K562 (cell line): ENCODE results near the gene PA2G4. TPM values are rescaled to one million over a fixed set of nuclear protein-coding genes. Genes with fewer than 3 reads are reported as not detected.

ENCODE experiments used
- CBX1 ChIP-seq: sonication (generic); IDR thresholded peaks from 2 replicates; pipeline ENCODE4 v1.6.1; 2016; ENCODE audit warnings: antibody characterized with exemption, low read depth, mild to moderate bottlenecking
- CHCHD3 ChIP-seq: fragments of 250-450 bp; sonication (Bioruptor Pico); IDR thresholded peaks from 2 replicates; pipeline ENCODE4 v2.1.2; 2022; ENCODE audit warnings: mild to moderate bottlenecking
- HDAC6 ChIP-seq: IDR thresholded peaks from 2 replicates; pipeline ENCODE4 v1.6.1; 2012; ENCODE audit warnings: low read depth, mild to moderate bottlenecking, control low read depth, inconsistent platforms, low read length, moderate library complexity
- KLF6 ChIP-seq: fragments of 250-450 bp; sonication (Bioruptor Pico); IDR thresholded peaks from 2 replicates; pipeline ENCODE4 v1.4.0; 2020; ENCODE audit warnings: mild to moderate bottlenecking, moderate library complexity, borderline replicate concordance
- RAD21 ChIP-seq, 2 experiments: fragments of 250-450 bp in 1 of 2; fragments of 450-650 bp in 1 of 2; sonication (Bioruptor Pico) in 1 of 2; formaldehyde crosslinking in 1 of 2; IDR thresholded peaks in 1 of 2; conservative IDR thresholded peaks in 1 of 2; 2 replicates each; pipeline versions ENCODE4 v1.4.0 to v1.8.0; 2020 to 2022; ENCODE audit warnings: mild to moderate bottlenecking in 2 of 2, moderate library complexity in 1 of 2
- SMC3 ChIP-seq: conservative IDR thresholded peaks from 2 replicates; pipeline ENCODE4 v1.6.1; 2011; ENCODE audit warnings: low read depth, low read length, improper control_type of control experiment; ENCODE audit not compliant: insufficient read depth
- ZNF354B ChIP-seq: fragments of 250-450 bp; sonication (Bioruptor Pico); IDR thresholded peaks from 2 replicates; pipeline ENCODE4 v1.4.0; 2020
- polyA plus RNA-seq, 8 experiments: library from polyadenylated mRNA; depleted of rRNA in 4 of 8; stranded (reverse) in 5 of 8; unstranded in 3 of 8; fragments of >200 nt; fragmentation: Nextera tagmentation in 2 of 8; fragmentation: Illumina TruSeq in 1 of 8; extraction: Ambion mirVana in 2 of 8; extraction: Trizol in 1 of 8; gene quantifications; 2 replicates each; pipeline versions ENCODE4 v1.2.1 to v1.2.3, GENCODE V29; 2011 to 2014; ENCODE audit warnings: inconsistent platforms in 1 of 8, missing spikeins in 1 of 8
- total RNA-seq, 7 experiments: library from RNA; depleted of rRNA in 6 of 7; stranded (reverse); fragments of >200 nt in 6 of 7; fragmentation: Illumina TruSeq in 2 of 7; extraction: Trizol in 2 of 7; gene quantifications; 2 replicates each; pipeline versions ENCODE4 v1.2.1 to v1.2.3, GENCODE V29; 2011 to 2021; ENCODE audit warnings: low replicate concordance in 1 of 7
- TF ChIP-seq, protein P1 (sequence below): fragments of 450-650 bp; formaldehyde crosslinking; IDR thresholded peaks from 2 replicates; pipeline ENCODE4 v1.4.0; 2022; ENCODE audit warnings: missing genetic modification characterization
- TF ChIP-seq, protein P2 (sequence below): fragments of 200-400 bp; formaldehyde crosslinking; IDR thresholded peaks from 2 replicates; pipeline ENCODE4 v1.6.1; 2017; ENCODE audit warnings: mild to moderate bottlenecking, low read depth, low read length, moderate library complexity
- TF ChIP-seq, protein P3 (sequence below): sonication (generic); formaldehyde crosslinking; IDR thresholded peaks from 2 replicates; pipeline ENCODE4 v1.8.0; 2022; ENCODE audit warnings: mild to moderate bottlenecking, missing genetic modification reagents, borderline replicate concordance
- TF ChIP-seq, protein P4 (sequence below): fragments of 450-650 bp; IDR thresholded peaks from 2 replicates; pipeline ENCODE4 v1.6.1; 2016; ENCODE audit warnings: antibody characterized with exemption
- TF ChIP-seq, protein P5 (sequence below): IDR thresholded peaks from 2 replicates; pipeline ENCODE4 v1.6.1; 2011; ENCODE audit warnings: borderline replicate concordance, low read depth, mild to moderate bottlenecking, moderate library complexity, low read length; ENCODE audit not compliant: insufficient read depth, poor library complexity, severe bottlenecking
- TF ChIP-seq, protein P6 (sequence below): fragments of 250-450 bp; sonication (Bioruptor Pico); IDR thresholded peaks from 2 replicates; pipeline ENCODE4 v1.6.1; 2021; ENCODE audit warnings: mild to moderate bottlenecking
- TF ChIP-seq, protein P7 (sequence below): sonication (generic); formaldehyde crosslinking; IDR thresholded peaks from 2 replicates; pipeline ENCODE4 v1.8.0; 2023; ENCODE audit warnings: mild to moderate bottlenecking, missing genetic modification reagents

The PA2G4 gene
- total and polyA plus RNA-seq, 9 of the 15 experiments (the other 6 are each of a cell fraction or from before 2014, with no cell fraction given) = 230 to 925 (median 638) TPM

DNA sequence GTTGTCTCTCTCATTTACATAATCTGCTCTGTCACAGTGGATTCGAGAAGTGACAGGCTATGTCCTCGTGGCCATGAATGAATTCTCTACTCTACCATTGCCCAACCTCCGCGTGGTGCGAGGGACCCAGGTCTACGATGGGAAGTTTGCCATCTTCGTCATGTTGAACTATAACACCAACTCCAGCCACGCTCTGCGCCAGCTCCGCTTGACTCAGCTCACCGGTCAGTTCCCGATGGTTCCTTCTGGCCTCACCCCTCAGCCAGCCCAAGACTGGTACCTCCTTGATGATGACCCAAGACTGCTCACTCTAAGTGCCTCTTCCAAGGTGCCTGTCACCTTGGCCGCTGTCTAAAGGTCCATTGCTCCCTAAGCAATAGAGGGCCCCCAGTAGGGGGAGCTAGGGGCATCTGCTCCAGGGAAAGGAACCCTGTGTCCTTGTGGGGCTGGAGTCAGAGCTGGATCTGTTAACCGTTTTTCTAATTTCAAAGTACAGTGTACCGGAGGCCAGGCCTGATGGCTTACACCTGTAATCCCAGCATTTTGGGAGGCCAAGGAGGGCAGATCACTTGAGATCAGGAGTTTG is 19.3 kb upstream of the PA2G4 start (continued):
- TF ChIP-seq HDAC6 (no peak), CHCHD3 (CRISPR knock-in tag) (no peak), CBX1 (no peak), ZNF354B (no peak), KLF6 (CRISPR knock-in tag) (no peak), SMC3 (peak; percentile 25; the same call in 1 of the 2 replicates), RAD21 (CRISPR knock-in tag; conservative IDR thresholded peaks at IDR 0.05 in 1 of 2, IDR thresholded peaks at IDR 0.05 in 1 of 2) (peak in 1 of 2 experiments; percentile 58; a peak in 3 of 4 replicates)
- TF ChIP-seq, protein P1, sequence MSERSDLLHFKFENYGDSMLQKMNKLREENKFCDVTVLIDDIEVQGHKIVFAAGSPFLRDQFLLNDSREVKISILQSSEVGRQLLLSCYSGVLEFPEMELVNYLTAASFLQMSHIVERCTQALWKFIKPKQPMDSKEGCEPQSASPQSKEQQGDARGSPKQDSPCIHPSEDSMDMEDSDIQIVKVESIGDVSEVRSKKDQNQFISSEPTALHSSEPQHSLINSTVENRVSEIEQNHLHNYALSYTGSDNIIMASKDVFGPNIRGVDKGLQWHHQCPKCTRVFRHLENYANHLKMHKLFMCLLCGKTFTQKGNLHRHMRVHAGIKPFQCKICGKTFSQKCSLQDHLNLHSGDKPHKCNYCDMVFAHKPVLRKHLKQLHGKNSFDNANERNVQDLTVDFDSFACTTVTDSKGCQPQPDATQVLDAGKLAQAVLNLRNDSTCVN = no peak
- TF ChIP-seq, protein P2, sequence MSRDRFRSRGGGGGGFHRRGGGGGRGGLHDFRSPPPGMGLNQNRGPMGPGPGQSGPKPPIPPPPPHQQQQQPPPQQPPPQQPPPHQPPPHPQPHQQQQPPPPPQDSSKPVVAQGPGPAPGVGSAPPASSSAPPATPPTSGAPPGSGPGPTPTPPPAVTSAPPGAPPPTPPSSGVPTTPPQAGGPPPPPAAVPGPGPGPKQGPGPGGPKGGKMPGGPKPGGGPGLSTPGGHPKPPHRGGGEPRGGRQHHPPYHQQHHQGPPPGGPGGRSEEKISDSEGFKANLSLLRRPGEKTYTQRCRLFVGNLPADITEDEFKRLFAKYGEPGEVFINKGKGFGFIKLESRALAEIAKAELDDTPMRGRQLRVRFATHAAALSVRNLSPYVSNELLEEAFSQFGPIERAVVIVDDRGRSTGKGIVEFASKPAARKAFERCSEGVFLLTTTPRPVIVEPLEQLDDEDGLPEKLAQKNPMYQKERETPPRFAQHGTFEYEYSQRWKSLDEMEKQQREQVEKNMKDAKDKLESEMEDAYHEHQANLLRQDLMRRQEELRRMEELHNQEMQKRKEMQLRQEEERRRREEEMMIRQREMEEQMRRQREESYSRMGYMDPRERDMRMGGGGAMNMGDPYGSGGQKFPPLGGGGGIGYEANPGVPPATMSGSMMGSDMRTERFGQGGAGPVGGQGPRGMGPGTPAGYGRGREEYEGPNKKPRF = no peak
- TF ChIP-seq, protein P3, sequence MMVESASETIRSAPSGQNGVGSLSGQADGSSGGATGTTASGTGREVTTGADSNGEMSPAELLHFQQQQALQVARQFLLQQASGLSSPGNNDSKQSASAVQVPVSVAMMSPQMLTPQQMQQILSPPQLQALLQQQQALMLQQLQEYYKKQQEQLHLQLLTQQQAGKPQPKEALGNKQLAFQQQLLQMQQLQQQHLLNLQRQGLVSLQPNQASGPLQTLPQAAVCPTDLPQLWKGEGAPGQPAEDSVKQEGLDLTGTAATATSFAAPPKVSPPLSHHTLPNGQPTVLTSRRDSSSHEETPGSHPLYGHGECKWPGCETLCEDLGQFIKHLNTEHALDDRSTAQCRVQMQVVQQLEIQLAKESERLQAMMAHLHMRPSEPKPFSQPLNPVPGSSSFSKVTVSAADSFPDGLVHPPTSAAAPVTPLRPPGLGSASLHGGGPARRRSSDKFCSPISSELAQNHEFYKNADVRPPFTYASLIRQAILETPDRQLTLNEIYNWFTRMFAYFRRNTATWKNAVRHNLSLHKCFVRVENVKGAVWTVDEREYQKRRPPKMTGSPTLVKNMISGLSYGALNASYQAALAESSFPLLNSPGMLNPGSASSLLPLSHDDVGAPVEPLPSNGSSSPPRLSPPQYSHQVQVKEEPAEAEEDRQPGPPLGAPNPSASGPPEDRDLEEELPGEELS (CRISPR knock-in tag) = no peak
- TF ChIP-seq, protein P4, sequence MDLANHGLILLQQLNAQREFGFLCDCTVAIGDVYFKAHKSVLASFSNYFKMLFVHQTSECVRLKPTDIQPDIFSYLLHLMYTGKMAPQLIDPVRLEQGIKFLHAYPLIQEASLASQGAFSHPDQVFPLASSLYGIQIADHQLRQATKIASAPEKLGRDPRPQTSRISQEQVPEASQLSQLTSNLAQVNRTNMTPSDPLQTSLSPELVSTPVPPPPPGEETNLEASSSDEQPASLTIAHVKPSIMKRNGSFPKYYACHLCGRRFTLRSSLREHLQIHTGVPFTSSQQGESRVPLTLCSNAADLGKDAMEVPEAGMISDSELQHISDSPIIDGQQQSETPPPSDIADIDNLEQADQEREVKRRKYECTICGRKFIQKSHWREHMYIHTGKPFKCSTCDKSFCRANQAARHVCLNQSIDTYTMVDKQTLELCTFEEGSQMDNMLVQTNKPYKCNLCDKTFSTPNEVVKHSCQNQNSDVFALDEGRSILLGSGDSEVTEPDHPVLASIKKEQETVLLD = no peak
- TF ChIP-seq, protein P5, sequence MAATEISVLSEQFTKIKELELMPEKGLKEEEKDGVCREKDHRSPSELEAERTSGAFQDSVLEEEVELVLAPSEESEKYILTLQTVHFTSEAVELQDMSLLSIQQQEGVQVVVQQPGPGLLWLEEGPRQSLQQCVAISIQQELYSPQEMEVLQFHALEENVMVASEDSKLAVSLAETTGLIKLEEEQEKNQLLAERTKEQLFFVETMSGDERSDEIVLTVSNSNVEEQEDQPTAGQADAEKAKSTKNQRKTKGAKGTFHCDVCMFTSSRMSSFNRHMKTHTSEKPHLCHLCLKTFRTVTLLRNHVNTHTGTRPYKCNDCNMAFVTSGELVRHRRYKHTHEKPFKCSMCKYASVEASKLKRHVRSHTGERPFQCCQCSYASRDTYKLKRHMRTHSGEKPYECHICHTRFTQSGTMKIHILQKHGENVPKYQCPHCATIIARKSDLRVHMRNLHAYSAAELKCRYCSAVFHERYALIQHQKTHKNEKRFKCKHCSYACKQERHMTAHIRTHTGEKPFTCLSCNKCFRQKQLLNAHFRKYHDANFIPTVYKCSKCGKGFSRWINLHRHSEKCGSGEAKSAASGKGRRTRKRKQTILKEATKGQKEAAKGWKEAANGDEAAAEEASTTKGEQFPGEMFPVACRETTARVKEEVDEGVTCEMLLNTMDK = peak; percentile 84
- TF ChIP-seq, protein P6, sequence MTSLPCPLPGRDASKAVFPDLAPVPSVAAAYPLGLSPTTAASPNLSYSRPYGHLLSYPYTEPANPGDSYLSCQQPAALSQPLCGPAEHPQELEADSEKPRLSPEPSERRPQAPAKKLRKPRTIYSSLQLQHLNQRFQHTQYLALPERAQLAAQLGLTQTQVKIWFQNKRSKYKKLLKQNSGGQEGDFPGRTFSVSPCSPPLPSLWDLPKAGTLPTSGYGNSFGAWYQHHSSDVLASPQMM (CRISPR knock-in tag) = no peak
- TF ChIP-seq, protein P7, sequence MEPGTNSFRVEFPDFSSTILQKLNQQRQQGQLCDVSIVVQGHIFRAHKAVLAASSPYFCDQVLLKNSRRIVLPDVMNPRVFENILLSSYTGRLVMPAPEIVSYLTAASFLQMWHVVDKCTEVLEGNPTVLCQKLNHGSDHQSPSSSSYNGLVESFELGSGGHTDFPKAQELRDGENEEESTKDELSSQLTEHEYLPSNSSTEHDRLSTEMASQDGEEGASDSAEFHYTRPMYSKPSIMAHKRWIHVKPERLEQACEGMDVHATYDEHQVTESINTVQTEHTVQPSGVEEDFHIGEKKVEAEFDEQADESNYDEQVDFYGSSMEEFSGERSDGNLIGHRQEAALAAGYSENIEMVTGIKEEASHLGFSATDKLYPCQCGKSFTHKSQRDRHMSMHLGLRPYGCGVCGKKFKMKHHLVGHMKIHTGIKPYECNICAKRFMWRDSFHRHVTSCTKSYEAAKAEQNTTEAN (CRISPR knock-in tag) = no peak
